ENCODE data around the gene PACS2. TPM values are rescaled to one million over a fixed set of nuclear protein-coding genes. Genes with fewer than 3 reads are reported as not detected.

Gene PACS2
- total RNA-seq, 2 donors from 2014 or later: 117 to 121 TPM

DNA sequence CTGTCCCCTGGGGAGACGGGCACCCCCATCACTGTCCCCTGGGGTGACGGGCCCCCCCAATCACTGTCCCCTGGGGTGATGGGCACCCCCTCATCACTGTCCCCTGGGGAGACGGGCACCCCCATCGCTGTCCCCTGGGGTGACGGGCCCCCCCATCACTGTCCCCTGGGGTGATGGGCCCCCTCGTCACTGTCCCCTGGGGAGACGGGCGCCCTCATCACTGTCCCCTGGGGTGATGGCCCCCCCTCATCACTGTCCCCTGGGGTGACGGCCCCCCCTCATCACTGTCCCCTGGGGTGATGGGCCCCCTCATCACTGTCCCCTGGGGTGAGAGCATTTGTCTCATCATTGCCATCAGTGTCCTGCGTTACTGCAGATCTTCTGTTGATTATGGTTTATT, 38.6 kb downstream of the PACS2 start:
- H3K9me3 ChIP-seq (ENCODE audit: control insufficient read depth, low read length): no peaks in the 10 kb centered on the region
- Mint-ChIP-seq H3K4me3 (no peak overlapping the region), H3K27ac (no peak overlapping the region), H3K36me3 (ENCODE audit: low read depth) (peaks cover 3% of the 10 kb centered on the region), H3K27me3 (ENCODE audit: insufficient read depth) (no peaks in the 10 kb centered on the region), H3K4me1 (peaks cover 2% of the 10 kb centered on the region), H3K9me3 (no peaks in the 10 kb centered on the region)
- no peak for DNase-seq
- TF ChIP-seq, protein P1, sequence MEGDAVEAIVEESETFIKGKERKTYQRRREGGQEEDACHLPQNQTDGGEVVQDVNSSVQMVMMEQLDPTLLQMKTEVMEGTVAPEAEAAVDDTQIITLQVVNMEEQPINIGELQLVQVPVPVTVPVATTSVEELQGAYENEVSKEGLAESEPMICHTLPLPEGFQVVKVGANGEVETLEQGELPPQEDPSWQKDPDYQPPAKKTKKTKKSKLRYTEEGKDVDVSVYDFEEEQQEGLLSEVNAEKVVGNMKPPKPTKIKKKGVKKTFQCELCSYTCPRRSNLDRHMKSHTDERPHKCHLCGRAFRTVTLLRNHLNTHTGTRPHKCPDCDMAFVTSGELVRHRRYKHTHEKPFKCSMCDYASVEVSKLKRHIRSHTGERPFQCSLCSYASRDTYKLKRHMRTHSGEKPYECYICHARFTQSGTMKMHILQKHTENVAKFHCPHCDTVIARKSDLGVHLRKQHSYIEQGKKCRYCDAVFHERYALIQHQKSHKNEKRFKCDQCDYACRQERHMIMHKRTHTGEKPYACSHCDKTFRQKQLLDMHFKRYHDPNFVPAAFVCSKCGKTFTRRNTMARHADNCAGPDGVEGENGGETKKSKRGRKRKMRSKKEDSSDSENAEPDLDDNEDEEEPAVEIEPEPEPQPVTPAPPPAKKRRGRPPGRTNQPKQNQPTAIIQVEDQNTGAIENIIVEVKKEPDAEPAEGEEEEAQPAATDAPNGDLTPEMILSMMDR (conservative IDR thresholded peaks at IDR 0.05): no peak
- 85% methylated on average over 6 of the region's 10 CpGs; no CpG with 5 or more reads in 1 of the 2 experiments for WGBS, 2 experiments (ENCODE audit: insufficient coverage in 1 of 2, insufficient read length in 1 of 2)
- no peak overlapping the region for H3K4me3 ChIP-seq (ENCODE audit: low read length)
- no peaks in the 10 kb centered on the region for H3K27me3 ChIP-seq (ENCODE audit: control insufficient read depth, insufficient read depth, low read length, poor library complexity, severe bottlenecking)
- no peaks in the 10 kb centered on the region for H3K4me1 ChIP-seq (ENCODE audit: control insufficient read depth, insufficient read depth, low read length)
- H3K36me3 ChIP-seq (ENCODE audit: control insufficient read depth, insufficient read depth, low read length): no peaks in the 10 kb centered on the region
- no peak overlapping the region for H3K27ac ChIP-seq (ENCODE audit: low read depth, low read length)
- H3K9ac ChIP-seq (ENCODE audit: extremely low read depth, low read length, poor library complexity, severe bottlenecking): no peak overlapping the region

DNA sequence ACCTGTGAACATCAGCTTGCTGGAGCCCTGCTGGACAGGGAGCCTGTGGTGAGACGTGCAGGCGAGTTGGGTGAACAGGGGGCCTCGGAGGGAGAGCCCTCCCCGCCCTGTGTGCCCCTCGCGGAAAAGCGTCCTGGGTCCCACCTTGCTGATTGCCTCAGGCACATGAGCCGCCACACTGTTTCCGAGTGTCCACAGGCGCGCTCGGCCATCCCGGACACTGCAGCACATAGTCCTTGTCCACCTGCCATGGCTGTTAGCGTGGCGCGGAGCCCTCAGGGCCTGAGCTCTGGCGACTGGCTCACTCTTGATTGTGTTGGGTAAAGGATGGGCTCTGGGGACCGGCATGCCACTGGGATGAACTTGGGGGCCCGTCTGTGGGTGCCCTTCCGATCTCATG, 40.0 kb downstream of the PACS2 start:
- Mint-ChIP-seq H3K9me3 (no peaks in the 10 kb centered on the region), H3K36me3 (ENCODE audit: low read depth) (peaks cover 6% of the 10 kb centered on the region), H3K27me3 (ENCODE audit: insufficient read depth) (no peaks in the 10 kb centered on the region), H3K4me3 (no peak overlapping the region), H3K4me1 (peaks cover 2% of the 10 kb centered on the region), H3K27ac (no peak overlapping the region)
- 96 to 97% methylated on average over 18 to 20 of the region's 20 CpGs for WGBS, 2 experiments (ENCODE audit: insufficient coverage in 1 of 2, insufficient read length in 1 of 2)
- Histone ChIP-seq H3K4me1 (ENCODE audit: control insufficient read depth, insufficient read depth, low read length) (no peaks in the 10 kb centered on the region), H3K4me3 (ENCODE audit: low read length) (no peak overlapping the region), H3K27ac (ENCODE audit: low read depth, low read length) (no peak overlapping the region), H3K9me3 (ENCODE audit: control insufficient read depth, low read length) (no peaks in the 10 kb centered on the region), H3K36me3 (ENCODE audit: control insufficient read depth, insufficient read depth, low read length) (peaks cover 3% of the 10 kb centered on the region), H3K27me3 (ENCODE audit: control insufficient read depth, insufficient read depth, low read length, poor library complexity, severe bottlenecking) (no peaks in the 10 kb centered on the region), H3K9ac (ENCODE audit: extremely low read depth, low read length, poor library complexity, severe bottlenecking) (no peak overlapping the region)
- DNase-seq: no peak
- TF ChIP-seq, protein P1 (conservative IDR thresholded peaks at IDR 0.05): no peak

DNA sequence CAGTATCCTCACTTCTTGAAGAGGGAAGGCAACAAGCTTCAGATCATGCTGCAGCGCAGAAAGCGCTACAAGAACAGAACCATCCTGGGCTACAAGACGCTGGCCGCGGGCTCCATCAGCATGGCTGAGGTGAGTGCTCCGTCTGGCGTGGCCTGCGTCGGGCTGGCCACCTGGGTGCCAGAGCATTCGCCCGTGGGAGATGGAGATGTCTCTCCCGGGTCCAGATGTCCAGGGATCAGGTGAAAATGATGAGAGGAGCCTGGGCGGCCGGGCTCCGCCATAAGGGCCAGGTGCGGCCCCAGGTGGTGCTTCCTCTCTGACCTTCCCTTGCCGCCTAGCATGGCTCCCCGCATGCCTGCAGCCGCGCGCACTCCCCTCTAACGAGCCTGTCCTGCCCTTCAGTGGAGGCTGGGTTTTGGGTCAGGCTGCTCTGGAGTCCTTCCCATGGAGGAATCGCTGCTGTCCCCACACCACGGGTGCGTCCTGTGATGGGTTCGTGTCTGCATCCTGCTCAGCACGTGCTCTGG, 40.6 kb downstream of the PACS2 start:
- H3K9ac ChIP-seq (ENCODE audit: extremely low read depth, low read length, poor library complexity, severe bottlenecking): no peak overlapping the region
- H3K27ac ChIP-seq (ENCODE audit: low read depth, low read length): no peak overlapping the region
- WGBS, 2 experiments (ENCODE audit: insufficient coverage in 1 of 2, insufficient read length in 1 of 2): 94 to 96% methylated on average over 17 to 27 of the region's 27 CpGs
- H3K27me3 Mint-ChIP-seq (ENCODE audit: insufficient read depth): no peaks in the 10 kb centered on the region
- H3K4me1 Mint-ChIP-seq: peaks cover 2% of the 10 kb centered on the region
- DNase-seq: no peak
- no peaks in the 10 kb centered on the region for H3K4me1 ChIP-seq (ENCODE audit: control insufficient read depth, insufficient read depth, low read length)
- H3K36me3 Mint-ChIP-seq (ENCODE audit: low read depth): peaks cover 6% of the 10 kb centered on the region
- TF ChIP-seq, protein P1 (conservative IDR thresholded peaks at IDR 0.05): no peak
- no peaks in the 10 kb centered on the region for H3K27me3 ChIP-seq (ENCODE audit: control insufficient read depth, insufficient read depth, low read length, poor library complexity, severe bottlenecking)
- no peak overlapping the region for H3K4me3 ChIP-seq (ENCODE audit: low read length)
- H3K36me3 ChIP-seq (ENCODE audit: control insufficient read depth, insufficient read depth, low read length): peaks cover 3% of the 10 kb centered on the region
- H3K9me3 ChIP-seq (ENCODE audit: control insufficient read depth, low read length): no peaks in the 10 kb centered on the region
- no peak overlapping the region for H3K4me3 Mint-ChIP-seq
- H3K9me3 Mint-ChIP-seq: no peaks in the 10 kb centered on the region
- H3K27ac Mint-ChIP-seq: no peak overlapping the region
